GM13977 (cell line): ENCODE data around the gene EBP.
"Not testable (repeated sequence)": the region's sequence is repeated elsewhere in the genome, so short reads cannot be mapped to it uniquely, and the experiment has no call there.

Source experiments
- DNase-seq: peaks from one replicate; pipeline ENCODE4 v3.0.0; 2012; ENCODE audit warnings: low spot score
- in situ Hi-C: fragments of 300-500 bp; cut with MboI; formaldehyde crosslinking; loops from one replicate; pipeline ENCODE4 v1.12.0; 2022; ENCODE audit warnings: low sequenced_read_pairs, low pct_unique_long_range_greater_than_20kb, mixed read lengths, inconsistent platforms; ENCODE audit not compliant: unreplicated experiment
- TF ChIP-seq, protein P1 (sequence below): IDR thresholded peaks from 2 replicates; pipeline ENCODE4 v1.5.1; 2012; ENCODE audit warnings: mild to moderate bottlenecking, control low read depth; ENCODE audit not compliant: insufficient read depth; ENCODE audit errors: extremely low read depth, missing control alignments

EBP gene

DNA sequence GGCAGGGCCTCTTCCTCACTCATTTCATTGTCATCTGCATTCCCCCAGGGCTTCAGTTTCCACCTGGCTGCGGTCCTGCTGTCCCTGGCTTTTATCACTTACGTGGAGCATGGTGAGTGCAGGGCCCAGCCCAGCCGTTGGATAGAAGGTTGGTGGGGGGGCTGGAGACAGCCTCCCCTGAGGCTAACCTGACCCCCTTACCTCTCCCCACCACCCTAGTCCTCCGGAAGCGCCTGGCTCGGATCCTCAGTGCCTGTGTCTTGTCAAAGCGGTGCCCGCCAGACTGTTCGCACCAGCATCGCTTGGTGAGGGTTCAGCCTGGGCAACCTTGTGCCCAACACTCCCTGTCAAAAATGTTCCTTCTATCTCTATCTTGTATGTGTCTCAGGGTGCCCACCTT lies 5.8 kb upstream of the EBP start:
- in situ Hi-C loops = no loop called here
- TF ChIP-seq, protein P1, sequence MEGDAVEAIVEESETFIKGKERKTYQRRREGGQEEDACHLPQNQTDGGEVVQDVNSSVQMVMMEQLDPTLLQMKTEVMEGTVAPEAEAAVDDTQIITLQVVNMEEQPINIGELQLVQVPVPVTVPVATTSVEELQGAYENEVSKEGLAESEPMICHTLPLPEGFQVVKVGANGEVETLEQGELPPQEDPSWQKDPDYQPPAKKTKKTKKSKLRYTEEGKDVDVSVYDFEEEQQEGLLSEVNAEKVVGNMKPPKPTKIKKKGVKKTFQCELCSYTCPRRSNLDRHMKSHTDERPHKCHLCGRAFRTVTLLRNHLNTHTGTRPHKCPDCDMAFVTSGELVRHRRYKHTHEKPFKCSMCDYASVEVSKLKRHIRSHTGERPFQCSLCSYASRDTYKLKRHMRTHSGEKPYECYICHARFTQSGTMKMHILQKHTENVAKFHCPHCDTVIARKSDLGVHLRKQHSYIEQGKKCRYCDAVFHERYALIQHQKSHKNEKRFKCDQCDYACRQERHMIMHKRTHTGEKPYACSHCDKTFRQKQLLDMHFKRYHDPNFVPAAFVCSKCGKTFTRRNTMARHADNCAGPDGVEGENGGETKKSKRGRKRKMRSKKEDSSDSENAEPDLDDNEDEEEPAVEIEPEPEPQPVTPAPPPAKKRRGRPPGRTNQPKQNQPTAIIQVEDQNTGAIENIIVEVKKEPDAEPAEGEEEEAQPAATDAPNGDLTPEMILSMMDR = no peak
- no peak for DNase-seq

DNA sequence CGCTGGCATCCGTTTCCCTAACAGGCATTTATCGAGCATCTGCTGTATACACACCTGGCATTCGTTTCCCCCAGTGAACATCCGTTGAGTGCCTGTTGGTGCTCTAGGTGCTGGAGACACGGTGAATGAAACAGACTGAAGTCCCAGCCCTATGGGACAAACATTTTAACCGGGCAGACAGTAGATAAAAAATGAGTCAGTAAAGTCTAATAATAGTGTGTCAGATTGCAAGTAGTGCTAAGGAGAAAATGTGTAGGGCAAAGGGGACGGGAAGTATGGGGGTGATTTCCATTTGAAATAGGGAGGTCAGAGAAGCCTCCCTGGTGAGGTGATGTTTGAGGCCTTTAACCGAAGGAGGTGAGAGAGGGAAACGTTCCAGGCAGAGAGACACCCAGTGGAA lies 5.3 kb upstream of the EBP start:
- in situ Hi-C loops = no loop called here
- no peak for DNase-seq
- TF ChIP-seq, protein P1 = no peak

DNA sequence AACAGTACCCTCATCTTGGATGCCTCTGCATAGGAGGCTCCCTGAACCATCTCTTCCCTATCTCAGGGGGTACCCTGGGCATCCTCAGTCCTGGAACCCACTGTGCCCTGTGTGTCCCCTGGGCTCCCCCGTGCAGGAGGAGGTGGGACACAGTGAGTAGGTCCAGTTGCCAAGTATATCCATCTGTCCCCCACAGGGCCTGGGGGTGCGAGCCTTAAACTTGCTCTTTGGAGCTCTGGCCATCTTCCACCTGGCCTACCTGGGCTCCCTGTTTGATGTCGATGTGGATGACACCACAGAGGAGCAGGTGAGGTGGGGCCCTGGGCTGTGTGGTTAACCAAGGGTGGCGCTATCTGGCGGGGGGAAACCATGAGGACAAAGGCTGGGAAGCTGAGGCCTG lies 4.6 kb upstream of the EBP start:
- in situ Hi-C loops = no loop called here
- TF ChIP-seq, protein P1 = no peak

DNA sequence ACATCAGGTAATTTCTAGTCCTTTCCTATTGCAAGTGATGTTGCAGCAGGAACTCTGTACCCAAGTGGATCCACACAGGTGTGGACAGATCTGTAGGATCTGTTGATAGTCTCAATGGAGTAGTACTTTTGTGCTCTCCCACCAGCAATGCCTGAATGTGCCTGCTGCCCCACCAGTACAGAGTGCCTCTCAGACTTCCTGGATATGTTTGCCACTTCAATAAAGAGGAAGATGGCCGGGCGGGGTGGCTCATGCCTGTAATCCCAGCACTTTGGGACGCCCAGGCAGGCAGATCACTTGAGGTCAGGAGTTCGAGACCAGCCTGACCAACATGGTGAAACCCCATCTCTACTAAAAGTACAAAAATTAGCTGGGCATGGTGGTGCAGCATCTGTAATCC lies 2.1 kb upstream of the EBP start:
- in situ Hi-C loops, DNase-seq: not testable (repeated sequence)

More for the DNA sequence above, 4.6 kb upstream of the EBP start:
- no peak for DNase-seq

DNA sequence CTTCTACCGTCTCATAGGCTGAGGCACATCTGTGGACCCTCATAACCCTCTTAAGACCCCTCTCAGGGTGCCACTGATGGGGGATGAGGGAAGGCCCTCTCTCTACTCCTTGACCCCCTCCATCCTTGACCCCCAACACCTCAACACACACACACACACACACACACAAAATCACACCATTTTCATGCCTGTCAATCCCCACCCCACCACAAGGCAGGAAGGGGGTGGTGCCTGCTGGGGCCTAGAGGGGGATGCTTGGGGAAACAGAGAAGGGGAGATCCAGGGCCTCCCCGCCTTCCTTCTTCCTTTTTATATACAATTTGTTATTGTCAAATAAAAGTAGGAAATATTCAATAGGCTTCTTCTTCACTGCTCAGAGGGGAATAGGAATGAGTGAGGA lies 1.2 kb upstream of the EBP start:
- TF ChIP-seq, protein P1 = no peak
- no peak for DNase-seq
- in situ Hi-C loops = no loop called here

DNA sequence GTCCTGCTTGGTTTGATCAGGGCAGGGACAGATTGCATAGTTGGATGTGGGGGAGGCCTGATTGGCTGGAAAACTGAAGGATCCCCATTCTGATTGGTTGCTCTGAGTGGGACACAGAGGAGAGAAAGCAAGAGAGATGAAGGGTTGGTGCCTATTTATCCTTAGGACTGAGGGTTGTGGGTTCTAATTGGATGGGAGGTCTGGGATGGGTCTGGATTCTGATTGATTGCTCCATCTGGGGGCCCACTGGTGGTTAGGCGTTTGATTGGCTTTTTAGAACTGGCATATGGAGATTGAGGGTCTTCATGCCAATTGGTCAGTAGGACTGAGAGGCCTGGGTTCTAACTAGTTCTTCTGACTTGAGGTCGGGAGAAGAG lies 644 bp upstream of the EBP start:
- TF ChIP-seq, protein P1 = no peak
- no peak for DNase-seq
- in situ Hi-C loops = no loop called here

DNA sequence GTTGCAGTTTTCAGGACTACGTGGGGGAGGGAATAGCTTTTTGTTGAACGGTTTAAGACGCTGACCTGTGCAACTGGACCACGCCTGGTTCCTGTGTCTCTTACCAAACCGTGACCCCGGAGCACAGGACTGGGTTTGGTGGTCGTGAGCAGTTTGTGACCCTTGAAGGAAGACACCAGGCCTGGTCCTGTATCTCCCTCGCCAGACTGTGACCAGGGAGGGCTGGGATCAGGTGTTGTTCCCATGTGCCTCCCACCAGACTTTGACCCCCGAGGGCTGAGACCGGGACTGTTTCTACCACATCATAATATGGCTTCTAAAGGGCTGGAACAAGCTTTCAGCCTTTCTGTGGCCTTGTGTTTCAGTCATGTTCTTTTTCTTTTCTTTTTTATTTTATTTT lies 683 bp downstream of the EBP start:
- in situ Hi-C loops = no loop called here
- TF ChIP-seq, protein P1 = no peak
- DNase-seq = no peak

DNA sequence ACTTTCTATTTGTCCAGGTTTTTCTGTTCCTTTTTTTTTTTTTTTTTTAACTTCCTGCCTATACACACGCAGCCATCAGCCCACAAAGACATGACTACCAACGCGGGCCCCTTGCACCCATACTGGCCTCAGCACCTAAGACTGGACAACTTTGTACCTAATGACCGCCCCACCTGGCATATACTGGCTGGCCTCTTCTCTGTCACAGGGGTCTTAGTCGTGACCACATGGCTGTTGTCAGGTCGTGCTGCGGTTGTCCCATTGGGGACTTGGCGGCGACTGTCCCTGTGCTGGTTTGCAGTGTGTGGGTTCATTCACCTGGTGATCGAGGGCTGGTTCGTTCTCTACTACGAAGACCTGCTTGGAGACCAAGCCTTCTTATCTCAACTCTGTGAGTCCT lies 2.1 kb downstream of the EBP start:
- in situ Hi-C loops = no loop called here
- no peak for DNase-seq
- TF ChIP-seq, protein P1 = no peak

DNA sequence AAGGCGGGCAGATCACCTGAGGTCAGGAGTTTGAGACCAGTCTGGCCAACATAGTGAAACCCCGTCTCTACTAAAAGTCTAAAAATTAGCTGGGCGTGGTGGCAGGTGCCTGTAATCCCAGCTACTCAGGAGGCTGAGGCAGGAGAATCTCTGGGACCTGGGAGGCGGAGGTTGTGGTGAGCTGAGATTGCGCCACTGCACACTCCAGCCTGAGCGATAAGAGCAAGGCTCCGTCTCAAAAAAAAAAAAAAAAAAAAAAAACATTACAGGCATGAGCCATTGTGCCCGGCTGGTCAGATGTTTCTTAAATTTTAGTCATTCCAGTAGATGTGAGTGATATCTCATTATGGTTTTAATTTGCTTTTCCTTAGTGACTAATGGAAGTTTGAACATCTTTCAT lies 4.2 kb downstream of the EBP start:
- DNase-seq, in situ Hi-C loops: not testable (repeated sequence)
